GM20000 (cell line): ENCODE results near the gene AHRR.

ENCODE experiments used
- DNase-seq: peaks from one replicate; pipeline ENCODE4 v3.0.0; 2012; ENCODE audit warnings: low spot score
- TF ChIP-seq, protein P1 (sequence below): IDR thresholded peaks from 2 replicates; pipeline ENCODE4 v1.5.1; 2012; ENCODE audit warnings: mild to moderate bottlenecking, control low read depth; ENCODE audit errors: extremely low read depth, missing control alignments

Gene AHRR

DNA sequence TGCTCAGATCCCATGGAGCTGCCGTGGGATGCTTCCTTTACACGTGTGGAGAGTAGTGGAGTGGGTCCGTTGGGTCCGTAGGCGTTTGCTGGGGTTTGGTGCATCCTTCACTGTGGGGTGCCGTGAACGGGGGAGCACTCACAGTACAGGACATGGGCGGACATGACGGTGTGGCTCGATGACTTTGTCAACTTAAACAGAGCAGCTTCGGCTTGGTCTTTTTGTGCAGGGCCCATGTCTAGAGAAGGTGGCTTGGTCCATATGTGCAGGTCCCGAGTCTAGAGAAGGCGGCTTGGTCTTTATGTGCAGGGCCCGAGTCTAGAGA is 95.1 kb downstream of the AHRR start:
- DNase-seq: no peak
- TF ChIP-seq, protein P1, sequence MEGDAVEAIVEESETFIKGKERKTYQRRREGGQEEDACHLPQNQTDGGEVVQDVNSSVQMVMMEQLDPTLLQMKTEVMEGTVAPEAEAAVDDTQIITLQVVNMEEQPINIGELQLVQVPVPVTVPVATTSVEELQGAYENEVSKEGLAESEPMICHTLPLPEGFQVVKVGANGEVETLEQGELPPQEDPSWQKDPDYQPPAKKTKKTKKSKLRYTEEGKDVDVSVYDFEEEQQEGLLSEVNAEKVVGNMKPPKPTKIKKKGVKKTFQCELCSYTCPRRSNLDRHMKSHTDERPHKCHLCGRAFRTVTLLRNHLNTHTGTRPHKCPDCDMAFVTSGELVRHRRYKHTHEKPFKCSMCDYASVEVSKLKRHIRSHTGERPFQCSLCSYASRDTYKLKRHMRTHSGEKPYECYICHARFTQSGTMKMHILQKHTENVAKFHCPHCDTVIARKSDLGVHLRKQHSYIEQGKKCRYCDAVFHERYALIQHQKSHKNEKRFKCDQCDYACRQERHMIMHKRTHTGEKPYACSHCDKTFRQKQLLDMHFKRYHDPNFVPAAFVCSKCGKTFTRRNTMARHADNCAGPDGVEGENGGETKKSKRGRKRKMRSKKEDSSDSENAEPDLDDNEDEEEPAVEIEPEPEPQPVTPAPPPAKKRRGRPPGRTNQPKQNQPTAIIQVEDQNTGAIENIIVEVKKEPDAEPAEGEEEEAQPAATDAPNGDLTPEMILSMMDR: no peak

DNA sequence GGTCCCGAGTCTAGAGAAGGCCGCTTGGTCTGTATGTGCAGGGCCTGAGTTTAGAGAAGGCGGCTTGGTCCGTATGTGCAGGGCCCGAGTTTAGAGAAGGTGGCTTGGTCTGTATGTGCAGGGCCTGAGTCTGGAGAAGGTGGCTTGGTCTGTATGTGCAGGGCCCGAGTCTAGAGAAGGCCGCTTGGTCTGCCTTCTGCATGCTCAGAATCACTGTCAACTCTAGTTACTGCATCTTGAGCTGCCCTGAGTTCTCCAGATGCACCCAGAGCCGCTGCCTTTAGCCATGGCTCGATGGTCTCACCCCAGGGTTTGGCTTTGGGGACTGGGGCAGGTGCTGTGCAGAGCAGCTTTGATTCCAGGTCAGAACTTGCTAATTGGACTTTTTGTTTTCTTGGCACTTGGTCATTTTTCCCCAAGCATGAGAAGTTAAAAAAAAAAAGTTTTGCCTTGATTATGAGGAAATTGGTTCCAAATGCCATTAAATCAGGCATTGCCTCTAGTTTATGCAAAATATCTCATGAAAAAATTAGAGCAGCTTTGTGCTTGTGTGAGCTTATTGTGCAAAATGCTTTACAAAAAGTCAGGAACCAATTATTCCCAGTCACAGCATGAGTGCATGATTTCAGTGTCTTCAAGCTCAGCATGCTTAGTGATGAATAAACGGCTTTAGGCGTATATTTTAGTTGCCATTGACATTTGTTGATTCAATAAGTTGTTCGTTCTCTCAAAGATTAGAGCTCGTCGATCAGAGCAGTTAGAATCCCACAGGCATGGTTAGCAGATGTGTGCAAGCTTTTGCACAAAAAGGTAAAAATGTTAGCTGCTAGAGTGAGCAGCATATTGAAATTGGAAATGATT is 96.0 kb downstream of the AHRR start:
- TF ChIP-seq, protein P1: no peak
- no peak for DNase-seq

DNA sequence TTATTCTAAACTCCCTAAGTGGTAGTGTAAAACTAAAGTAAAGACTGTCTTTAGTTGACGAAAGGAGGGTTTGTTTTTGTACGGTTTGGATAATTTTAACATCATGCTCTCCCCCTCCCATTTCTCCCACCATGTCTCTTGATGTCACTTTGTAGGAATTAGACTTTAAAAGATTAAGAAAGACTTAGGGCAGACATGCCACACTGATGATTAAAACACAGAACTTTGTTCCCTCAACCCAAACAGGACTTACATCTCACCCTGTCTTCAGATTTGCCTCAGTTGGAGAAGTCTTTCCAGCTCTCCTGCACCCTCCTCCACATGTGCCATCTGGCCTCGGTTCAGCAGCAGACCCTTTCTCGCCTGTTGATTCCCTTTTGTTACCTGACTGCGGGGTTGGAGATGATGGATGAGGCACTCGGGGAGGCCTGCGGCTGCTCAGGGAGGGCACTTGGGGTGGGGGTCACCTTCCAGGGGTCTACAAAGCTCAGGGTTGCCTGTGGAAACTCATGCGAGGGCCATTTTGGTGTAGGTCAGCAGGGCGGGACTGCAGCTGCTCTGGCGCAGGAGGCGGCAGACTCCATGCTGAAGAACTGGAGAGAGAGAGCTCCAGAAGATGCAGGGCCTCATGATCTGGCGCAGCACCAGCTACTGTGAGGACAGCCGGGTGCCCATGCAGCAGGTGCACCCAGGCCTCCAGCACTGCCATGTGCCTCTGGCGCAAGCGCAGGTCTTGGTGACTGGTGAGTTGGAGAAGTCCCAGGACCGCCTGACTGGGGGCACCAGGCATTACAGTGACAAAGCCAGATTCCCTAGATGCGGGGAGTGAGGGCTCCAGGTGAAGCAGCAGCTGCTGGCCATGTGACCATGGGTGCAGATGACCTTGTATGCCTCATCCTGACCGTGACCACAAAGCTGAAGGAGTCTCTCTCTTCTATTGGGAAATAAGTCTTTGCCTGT is 96.9 kb downstream of the AHRR start:
- no peak for DNase-seq
- TF ChIP-seq, protein P1: no peak

DNA sequence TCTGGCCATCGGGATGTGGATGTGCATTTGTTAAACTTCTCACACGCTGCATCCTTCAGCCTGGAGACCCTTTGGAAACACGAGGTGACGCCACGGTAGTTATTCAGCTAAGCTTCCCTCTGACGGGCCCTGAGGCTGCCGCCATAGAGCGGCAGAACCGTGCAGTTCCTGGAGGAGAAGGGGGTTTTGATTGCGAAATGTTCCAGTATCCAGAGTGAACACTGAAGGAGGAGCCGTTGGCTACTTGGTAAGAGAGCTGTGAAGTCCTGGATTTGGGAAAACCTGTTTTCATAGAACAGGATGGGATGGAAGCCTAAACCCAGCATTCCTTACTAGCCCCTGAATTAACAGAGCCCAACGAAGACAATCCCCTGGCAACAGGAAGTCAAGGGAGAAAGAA is 98.5 kb downstream of the AHRR start:
- DNase-seq: no peak
- TF ChIP-seq, protein P1: no peak

DNA sequence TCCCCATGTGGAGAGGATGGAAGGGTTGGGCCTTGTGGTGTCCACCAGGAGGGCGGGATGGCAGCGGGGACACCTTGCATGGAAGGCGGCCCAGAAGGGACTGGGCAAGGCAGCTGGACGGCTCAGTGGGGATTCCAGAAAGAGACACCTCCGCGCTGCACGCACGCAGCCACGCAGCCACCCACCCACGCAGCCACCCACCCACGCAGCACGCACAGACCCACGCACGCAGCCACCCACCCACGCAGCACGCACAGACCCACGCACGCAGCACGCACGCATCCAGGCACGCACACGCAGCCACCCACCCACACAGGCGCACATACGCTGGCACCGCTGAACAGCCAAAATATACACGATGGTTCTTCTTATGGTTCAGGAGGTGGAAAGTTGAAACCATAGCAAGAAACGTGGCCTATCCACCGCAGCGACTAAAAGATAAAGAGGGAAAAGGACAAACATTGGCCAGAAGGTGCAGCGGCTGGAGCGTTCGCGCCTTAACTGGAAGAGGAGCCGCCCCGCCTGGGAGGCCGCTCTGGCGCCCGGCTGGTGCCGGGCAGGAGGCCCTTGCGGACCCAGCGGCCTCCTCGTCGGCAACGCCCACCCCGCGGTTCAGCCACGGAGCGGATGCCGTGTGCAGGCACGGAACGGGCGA is 99.2 kb downstream of the AHRR start:
- DNase-seq: no peak
- TF ChIP-seq, protein P1: no peak

DNA sequence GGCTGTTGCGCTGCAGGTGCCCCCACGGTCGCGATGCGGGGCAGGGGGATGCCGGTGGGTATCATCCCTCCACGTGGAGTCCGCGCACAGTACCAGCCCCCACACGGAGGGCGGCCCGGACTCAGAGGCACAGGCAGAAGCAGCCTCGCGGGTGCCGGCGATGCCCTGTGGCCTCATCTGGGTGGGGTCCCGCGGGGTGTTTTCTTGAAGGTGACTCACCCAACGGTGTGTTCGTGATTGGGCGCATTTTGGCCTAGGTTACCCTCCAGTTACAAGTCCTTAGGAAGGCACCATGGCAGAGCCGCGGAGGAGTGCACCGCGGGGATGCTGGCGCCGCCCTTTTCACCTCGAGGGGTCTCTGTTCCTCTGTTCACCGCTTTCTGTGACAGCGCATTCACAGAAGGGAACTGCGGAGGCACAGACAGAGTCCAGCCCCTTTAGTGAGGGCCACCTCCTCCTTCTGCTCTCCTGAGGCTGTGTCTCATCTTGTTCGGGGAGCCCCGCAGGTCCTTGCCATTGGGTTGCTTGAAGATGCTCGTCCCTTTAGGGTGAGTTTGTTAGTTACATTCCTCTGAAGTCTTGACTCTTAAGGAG is 99.9 kb downstream of the AHRR start:
- TF ChIP-seq, protein P1: no peak
- DNase-seq: no peak
